GM21786 (cell line): ENCODE results near the gene PPP1R1C.

Experiments
- ATAC-seq: cut with Tn5 transposase; IDR thresholded peaks from one replicate; pipeline ENCODE4 v1.9.1; 2021; ENCODE audit not compliant: unreplicated experiment

The PPP1R1C gene

DNA sequence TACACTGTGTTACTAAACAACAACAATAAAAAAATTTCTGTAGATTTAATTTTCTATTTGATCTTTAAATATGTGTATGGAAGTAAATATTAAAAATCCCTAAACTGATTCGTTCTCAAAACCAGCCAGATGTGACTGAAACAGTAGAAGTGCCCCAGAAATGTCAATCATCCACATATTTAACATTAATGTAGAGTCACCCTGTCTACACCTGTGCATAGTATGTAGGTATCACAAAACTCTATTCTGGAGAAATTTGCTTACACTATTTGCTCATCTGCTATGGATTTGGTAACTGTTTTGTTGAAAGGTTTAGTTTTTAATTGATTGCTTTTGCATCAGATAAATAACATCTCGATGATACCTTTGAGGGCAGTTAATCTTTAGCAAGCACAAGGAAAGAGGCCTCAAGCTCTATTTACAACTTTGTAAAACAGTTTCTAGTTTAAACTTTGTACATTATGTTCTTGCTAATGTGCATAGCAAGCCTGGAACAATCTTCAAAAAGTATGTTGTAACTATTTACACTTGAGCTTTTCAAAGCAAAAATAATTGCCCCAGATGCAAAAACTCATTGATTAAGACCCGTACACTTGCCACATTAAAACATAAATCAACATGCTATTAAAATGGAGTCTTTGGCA lies 76.8 kb downstream of the PPP1R1C start:
- ATAC-seq, result no peak

DNA sequence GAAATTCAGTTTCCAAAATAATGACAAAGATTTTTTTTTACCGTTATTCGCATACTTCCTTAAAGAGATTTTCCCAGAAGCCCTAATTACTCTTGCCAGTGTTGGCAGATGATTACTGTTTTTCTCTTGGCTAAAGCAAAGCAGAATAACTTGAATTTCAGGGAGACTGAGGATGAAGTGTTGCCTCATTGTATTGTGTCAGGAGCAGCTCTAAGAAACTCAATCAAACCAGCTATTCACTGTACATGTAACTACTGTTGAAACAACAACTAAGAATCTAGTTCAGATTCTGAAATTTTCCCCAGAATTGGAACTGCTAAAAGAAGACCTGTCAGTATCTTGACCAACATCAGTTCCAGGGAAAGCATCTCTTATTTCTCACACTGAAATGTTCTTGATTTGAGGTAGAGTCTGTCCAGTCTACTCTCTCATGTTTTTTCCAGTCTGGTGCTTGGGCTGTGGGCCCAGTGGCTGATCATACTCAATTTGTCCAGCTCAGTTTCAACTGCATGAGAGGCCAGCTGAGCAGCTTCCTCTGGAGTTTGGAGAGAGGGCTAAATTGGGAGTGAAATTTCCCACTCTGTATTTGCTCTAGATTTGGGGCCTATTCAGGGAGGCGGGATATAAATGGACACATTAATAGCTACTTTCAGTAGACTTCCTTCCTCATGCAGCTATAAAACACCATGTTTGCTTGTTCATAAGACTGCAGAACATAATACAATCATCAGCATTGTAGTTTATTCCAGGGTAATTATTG lies 78.5 kb downstream of the PPP1R1C start:
- ATAC-seq, result no peak

DNA sequence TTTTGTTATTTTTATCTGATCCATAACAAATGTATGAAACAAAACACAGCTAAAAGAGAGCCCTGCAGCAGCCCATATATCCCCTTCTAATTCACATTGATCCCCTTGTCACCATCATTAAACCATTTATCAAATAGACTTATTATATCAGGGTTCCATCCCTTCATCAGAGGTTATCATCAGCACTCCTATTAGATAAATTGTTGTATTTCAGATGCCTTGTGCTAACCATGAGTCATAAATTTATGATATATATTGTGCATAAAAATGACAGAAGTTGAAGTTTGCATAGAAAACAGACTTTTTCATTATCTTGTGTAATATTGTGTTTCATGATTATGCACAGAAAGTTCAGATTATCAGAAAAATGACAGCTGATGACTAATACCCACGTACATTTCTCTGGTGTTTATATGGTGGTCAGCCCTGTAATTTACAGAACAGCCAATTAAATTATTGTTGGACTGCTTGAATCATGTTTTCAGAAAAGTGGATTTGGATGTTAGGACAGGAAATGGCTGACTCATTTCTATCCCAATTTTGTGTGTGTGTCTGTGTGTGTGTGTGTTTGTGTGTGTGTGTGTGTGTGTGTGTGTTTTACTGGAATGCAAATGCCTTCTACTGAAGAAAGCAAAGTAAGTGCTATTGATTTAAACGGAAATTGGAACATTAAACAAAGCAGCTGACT lies 80.9 kb downstream of the PPP1R1C start:
- no peak for ATAC-seq

DNA sequence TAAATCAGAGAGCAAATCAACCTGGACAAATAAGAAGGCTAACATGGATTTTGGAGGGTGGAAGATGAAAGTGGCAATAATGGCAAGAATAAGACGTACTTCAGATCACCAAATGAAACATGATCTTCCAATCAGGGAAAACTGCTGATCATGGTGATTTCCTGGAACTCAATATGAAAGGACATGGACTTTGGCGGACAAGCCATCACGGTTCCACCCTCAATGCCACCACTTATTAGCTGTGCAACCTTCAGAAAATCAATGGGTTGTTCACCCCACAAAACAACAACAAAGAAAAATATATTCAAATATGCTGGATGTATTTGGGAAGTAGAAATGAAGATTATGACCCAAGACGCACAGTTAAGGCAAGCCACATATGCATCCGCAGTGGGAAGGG lies 81.7 kb downstream of the PPP1R1C start:
- ATAC-seq, result no peak

DNA sequence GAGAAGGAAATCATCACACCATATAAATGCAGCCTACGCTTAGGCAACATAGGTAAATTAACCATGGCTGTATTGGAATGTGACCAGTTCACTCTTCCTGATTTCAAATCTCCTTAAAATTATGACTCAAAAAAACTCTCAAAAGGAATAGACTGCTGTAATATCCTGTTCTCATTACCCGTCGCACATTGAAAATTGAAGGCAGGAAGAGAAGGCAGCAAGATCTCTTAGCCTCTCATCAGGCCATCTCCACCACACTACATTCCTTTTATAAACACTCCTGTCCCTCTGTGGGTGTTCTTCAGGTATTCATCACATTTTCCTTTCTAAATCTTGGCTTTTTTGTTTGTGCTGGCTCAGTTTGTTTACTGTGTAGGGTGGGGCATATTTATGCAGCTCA lies 83.2 kb downstream of the PPP1R1C start:
- no peak for ATAC-seq

DNA sequence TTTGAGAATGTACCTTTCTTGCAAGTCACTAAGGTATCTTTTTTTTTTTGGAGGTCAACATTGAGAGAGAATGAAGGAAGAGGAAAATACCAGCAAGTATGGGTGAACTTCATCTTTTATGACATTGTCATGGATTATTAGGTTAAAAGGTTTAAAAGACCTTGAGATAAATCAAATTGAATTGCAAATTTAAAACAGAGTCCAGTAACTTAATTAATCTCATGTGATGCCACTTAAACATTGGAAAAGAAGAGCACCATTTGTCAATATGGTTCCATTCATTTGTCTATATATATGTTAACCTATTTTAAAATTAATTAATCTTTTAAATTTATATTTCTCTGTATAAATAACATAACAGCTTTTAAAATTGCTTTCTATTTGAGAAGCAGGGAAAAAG lies 83.8 kb downstream of the PPP1R1C start:
- no peak for ATAC-seq

DNA sequence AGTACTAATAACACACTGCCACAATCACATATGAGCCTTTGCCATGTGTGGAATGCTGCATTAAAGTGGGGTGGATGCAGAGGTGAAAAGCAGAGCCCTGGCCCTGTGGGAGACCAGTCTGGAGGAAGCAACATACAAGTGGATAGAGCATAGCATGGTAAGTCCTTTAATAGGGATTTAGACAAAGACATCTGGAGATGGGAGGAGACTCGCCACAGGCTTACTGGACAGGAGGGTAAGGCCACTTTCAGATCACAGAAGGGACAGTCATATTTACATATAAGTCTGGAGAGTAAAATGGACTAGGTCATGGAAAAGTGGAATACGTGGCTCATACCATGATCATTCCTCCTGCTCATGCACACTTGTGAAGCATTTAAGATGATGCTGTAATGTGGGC lies 84.3 kb downstream of the PPP1R1C start:
- no peak for ATAC-seq

DNA sequence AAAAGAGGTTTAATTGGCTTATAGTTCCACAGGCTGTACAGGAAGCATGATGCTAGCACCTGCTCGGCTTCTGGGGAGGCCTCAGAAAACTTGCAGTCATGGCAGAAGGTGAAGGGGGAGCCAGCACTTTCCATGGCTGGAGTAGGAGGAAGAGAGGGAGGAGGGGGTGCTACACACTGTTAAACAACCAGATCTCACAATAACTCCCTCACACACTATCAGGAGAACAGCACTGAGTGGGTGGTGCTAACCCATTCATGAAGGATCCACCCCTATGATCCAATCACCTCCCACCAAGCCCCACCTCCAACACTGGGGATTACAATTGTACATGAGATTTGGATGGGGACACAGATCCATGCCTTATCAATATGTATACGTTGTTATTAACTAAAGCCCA lies 85.1 kb downstream of the PPP1R1C start:
- ATAC-seq, result no peak

DNA sequence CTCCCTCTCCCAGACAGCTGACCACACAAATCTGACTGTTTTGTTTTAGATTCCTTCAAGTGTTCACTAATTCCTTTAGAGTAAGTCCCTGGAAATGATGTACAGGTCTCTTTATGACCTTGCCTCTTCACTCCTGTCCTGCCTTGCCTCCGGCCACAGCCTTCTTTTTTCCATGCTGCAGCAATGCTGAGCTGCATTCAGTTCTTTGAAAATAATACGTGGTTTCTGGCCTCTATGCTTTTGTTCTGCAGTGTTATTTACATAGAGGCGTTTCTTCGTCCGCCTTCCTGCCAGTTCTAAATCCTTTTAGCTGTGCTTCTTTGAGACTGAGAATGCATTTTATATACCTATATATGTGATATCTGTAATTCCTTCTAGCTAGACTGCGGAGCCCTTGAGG lies 87.2 kb downstream of the PPP1R1C start:
- ATAC-seq, result no peak

DNA sequence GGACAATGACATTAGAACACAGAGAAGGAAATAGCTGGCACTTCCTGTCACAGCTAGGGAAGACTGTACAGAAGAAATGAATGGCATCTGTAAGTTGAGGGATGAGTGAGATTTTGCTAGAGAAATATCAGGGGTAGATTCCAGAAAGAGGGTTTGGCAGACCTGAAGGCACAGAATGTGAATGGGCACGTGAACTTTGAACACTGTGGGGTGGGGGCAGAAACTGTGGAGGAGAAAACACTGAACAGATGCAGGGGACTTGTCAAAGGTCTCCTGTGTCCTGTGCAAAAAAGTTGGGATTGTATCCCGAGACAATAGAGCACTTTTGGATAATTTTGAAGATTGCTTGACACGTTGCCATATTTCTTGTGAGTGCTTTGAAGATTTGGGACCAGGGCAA lies 88.0 kb downstream of the PPP1R1C start:
- ATAC-seq, result no peak

DNA sequence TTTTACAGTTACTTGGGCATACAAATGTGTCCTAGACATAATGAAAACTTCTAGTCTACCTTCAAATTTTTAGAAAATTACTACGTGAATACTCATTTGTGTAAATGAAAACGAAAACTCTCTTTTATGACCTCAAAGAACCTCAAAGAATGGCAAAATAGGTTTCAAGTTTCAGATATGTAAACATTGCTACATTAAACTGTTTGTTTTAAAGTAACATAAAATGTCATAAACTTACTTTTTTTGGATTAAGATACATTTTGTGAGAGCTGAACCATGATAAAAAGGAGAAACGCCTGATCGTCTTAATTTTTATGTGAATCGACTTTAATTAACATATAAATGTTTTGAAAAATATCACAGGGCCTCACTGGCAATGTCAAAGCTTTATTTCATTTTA lies 91.4 kb downstream of the PPP1R1C start:
- ATAC-seq, result no peak

DNA sequence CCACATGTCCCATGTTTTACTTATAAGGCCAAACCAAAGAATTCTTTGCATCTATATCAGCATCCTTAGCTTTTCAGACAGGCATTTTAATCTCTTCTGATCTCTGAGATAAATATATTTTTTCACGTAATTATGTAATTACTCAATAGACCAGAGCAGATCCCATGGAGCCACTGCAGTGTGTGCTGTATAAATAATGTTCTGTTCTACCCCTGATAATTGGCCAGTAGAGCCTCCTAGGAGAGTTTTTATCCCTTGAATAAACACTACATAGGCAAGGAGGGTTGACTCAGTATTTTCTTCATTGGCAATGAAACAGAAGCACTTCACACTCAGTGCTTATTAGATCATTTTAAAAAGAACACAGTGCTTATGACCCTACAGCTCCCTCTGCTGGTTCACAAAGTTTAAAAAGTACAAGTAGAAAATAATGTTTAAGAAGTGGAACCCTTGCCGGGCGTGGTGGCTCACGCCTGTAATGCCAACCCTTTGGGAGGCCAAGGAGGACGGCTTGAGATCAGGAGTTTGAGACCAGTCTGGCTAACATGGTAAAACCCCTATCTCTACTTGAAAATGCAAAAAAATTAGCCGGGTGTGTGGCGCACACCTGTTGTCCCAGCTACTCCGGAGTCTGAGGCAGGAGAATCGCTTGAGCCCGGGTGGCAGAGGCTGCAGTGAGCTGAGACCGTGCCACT lies 91.9 kb downstream of the PPP1R1C start:
- peak; percentile 69 for ATAC-seq

DNA sequence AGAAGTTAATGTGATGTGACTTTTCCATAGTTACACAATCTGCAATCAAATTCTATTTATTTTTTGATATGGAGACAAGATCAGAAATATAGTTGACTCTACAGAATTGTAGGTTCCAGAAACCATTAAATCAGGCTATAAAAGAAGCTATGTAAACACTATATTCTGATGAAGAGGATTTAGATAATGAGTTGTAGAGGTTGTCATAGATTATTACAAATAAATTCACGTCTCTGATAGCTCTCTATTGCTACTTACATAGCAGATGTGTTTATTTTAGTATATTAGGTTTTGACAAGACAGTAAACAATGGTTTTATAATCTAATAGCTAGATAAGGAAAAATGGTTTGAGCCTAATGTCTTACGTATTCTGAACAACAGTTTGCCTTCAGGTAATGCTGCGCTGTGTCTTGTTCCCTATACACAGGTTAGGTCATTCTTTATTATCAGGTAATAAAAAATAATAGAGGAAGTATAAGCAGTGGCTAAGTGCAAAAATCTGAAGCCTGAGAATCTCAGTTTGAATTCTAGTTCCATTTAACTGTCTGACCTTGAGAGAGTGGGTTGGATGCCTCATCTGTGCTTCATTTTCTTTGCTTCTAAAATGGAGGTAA lies 93.4 kb downstream of the PPP1R1C start:
- no peak for ATAC-seq

DNA sequence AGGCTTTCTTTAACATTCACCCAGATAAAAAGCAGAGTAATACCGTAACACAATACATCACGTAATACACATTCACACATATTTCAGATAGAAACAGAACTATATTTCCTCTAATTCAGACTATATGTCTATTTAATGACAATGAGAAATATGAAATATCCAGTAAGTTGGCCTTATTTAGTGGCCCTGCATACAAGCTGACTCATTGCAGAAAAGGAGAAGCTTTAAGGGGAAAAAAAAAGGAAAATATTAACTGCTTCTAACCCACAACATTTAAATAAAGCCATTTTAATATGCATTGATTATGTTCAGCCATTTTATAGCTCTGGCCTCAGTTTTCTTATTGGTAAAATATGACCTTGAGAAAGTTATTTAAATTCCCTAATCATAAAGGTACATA lies 94.8 kb downstream of the PPP1R1C start:
- no peak for ATAC-seq

DNA sequence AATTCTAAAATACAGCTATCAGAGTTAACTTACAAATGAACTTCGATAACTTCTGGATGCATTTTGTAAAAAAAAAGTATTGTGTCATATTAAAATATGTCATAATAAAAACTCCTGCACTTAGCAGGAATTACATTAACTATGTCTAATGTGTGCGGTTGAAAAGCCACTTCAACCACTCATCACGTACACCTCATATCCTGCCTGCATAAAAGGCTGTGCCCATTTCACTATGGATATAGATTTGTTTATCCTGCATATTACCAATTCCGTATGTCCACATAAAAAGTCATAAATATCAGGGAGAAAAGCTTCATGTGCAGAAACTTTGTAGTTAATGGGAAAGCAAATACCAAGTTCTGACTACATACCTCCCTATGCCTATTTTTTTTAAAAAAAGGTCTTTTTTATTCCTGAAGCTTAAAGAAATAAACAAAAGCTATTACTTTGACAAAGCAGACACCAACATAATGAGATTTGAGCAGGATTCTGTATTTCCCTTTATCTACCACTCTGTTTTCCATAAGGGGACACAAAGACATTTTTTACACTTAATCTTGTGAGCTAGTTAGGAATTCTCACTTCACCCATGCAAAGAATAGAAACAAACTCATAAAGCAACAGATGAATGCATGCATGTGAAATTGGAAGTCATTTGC lies 96.1 kb downstream of the PPP1R1C start:
- no peak for ATAC-seq

DNA sequence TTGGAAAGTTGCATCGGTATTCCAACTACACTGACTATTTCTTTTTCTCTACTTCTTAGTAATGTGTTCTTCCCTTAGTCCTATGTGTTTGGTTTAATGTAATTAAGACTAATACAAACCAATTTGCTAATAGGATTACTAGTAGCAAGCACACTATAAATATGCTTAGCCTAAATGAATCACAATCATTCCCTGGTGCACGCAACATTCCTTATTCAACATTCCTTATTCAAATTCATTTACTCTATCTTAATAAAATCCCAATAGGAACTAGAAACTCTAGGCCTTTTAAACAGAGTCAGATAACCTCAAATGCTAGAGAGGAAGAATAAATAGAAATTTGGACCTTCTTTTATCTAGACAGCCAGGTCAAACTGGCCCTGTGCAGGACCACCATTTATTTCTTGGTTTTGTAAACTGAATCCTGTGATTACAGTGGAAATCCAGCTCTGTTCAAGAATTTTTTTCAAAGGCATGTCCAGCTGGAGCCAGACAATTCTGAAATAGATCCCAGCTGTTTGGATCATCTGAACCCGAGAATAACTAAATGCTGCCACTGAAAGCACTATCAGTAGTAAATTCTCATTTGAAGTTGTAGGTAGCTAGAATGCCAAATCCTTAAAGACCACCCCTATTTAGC lies 103.1 kb downstream of the PPP1R1C start:
- ATAC-seq, result no peak

DNA sequence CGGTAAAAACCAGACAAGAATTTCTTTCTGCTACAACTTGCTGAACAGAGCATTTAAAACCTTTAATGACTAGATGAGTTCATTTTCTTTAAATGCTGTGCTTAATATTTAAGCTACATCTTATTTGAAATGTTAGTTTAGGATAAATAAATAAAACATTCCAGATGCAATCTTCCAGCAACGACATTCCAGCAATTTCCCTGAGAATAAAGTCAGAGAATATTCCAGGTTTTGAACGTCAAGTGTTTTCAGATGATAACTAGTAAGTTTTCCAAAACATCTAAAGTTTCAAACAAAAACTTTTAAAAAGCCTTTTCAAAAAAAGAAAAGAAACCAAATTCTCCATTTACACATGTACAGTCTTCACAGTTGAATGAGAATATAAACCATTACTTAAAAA lies 104.8 kb downstream of the PPP1R1C start:
- no peak for ATAC-seq

DNA sequence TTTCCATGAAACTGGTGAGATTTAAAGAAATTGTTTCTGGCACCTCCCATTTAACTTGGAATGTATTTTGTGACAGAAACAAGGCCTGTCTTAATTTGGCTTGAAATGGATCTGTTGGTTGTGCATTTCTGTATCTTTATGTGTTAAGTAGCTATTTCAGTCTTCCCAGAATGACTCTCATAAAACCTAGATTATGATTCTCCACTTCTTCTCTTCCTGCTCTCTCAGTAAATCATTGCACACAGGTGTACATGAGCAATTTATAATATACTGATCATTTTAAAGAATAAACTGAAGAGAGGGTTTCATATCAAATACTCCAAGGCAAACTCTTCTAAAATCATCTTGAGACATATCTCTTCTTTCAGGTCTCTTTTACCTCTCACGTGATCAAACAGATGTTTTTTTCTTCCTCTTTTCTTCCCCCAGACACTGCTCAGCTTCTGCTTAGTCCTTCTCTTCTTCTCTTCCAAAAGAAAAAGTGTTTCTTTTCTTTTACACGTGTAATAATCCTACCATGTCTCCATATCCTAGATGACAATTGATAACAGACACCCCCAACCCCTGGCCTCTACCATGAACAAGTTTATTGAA lies 112.0 kb downstream of the PPP1R1C start:
- no peak for ATAC-seq

DNA sequence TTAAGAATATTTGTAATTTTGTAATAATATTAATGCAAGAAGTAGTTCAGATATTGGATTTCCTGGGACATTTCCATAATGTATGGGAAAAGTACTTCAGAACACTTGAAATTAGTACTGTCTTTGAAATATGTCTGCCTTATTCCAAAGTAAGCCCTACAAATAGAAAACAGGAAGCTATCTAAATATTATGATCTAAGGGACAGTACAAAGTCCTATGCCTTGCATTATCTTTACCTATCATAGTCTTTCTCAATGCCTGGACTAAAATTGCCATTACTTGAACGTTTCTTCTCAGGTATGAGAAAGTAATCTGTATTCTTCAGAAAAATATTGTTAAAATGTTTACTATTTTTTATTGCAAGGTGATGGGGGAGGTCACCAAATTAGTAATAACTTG lies 113.0 kb downstream of the PPP1R1C start:
- ATAC-seq, result no peak

DNA sequence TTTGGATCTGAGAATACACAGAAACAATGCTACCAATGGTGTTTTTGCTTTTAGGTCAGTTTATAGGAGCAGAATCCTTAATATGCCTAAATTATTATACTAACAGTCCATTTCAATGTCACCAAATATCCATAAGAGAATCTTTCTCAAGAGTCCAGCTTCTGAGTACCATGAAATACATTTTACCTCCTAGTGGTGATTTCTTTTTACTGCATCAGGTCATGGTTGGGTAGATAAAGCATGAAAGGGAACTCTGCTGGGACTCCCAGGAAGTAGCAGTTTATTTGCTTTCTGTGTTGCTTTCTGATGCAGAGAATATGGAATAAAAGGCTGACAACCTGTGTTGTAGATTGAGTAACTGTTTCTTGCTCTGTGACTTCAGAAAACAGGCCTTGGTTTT lies 115.6 kb downstream of the PPP1R1C start:
- ATAC-seq, result no peak
